ENCODE data around the gene SNX1. TPM values are rescaled to one million over a fixed set of nuclear protein-coding genes. Genes with fewer than 3 reads are reported as not detected.

SNX1 gene
- total and polyA plus RNA-seq, 2 of the 8 experiments (the other 6 are each of a cell fraction or from before 2014, with no cell fraction given) = 27.9 to 59.8 TPM

GRCh38 chr15:64161688-64162477, 66.1 kb downstream of the SNX1 start (continued):
- TF ChIP-seq ATF3 (IDR thresholded peaks at IDR 0.05; ENCODE audit: insufficient read depth, low read depth, low read length) = no peak
- no peak for TF ChIP-seq PHF8 (conservative IDR thresholded peaks at IDR 0.05; ENCODE audit: low read depth, low read length)

All from H1 (cell line).